Activated T-helper 2 cell treated with anti-CD3 and anti-CD28 coated beads, Interferon-gamma antibody, Interleukin-2, Interleukin-4, amounts not matched to agents 10 μg/mL and 5 μg/mL and 100 μg/mL, durations not matched to agents 14 hours and 24 hours and 36 hours (primary cell): Measurements from ENCODE around the gene PTPRQ. TPM values are rescaled to one million over a fixed set of nuclear protein-coding genes. Genes with fewer than 3 reads are reported as not detected.

Experiments used
- DNase-seq: peaks from one replicate; pipeline ENCODE4 v3.0.0; 2021; ENCODE audit warnings: low spot score
- H3K27ac Mint-ChIP-seq: one replicate; pipeline ENCODE4 v1.8.0; 2021; ENCODE audit warnings: mixed read lengths
- H3K27me3 Mint-ChIP-seq: one replicate; pipeline ENCODE4 v1.8.0; 2021; ENCODE audit warnings: low read depth, mixed read lengths
- H3K36me3 Mint-ChIP-seq: one replicate; pipeline ENCODE4 v1.8.0; 2021; ENCODE audit warnings: low read depth, mixed read lengths
- H3K4me1 Mint-ChIP-seq: one replicate; pipeline ENCODE4 v1.8.0; 2021; ENCODE audit warnings: low read depth, mixed read lengths
- H3K4me3 Mint-ChIP-seq: one replicate; pipeline ENCODE4 v1.8.0; 2021; ENCODE audit warnings: low read depth, mild to moderate bottlenecking, moderate library complexity, mixed read lengths
- H3K9me3 Mint-ChIP-seq: one replicate; pipeline ENCODE4 v1.8.0; 2021; ENCODE audit warnings: mixed read lengths
- intact Hi-C: fragments of 100-400 bp; cut with micrococcal nuclease; formaldehyde crosslinking; loops from one replicate; pipeline ENCODE4 v1.15.1; 2023
- total RNA-seq: library from RNA; stranded (reverse); gene quantifications from 2 replicates; pipeline ENCODE4 v1.2.3, GENCODE V29; 2022

The PTPRQ gene
- total RNA-seq, 1 donor from 2014 or later, result not detected

GRCh38 chr12:80485222-80485987 is 41.4 kb downstream of the PTPRQ start:
- peaks cover 4% of the 10 kb centered on the region for H3K9me3 Mint-ChIP-seq
- H3K4me1 Mint-ChIP-seq, result no peaks in the 10 kb centered on the region
- H3K4me3 Mint-ChIP-seq, result no peak overlapping the region
- no peaks in the 10 kb centered on the region for H3K36me3 Mint-ChIP-seq
- intact Hi-C loops, result no loop called here
- no peaks in the 10 kb centered on the region for H3K27me3 Mint-ChIP-seq
- no peak overlapping the region for H3K27ac Mint-ChIP-seq
- no peak for DNase-seq

GRCh38 chr12:80490329-80490728 is 46.3 kb downstream of the PTPRQ start:
- no peak overlapping the region for H3K27ac Mint-ChIP-seq
- no peaks in the 10 kb centered on the region for H3K4me1 Mint-ChIP-seq
- intact Hi-C loops, result no loop called here
- no peaks in the 10 kb centered on the region for H3K36me3 Mint-ChIP-seq
- no peak for DNase-seq
- H3K9me3 Mint-ChIP-seq, result peaks cover 4% of the 10 kb centered on the region
- no peak overlapping the region for H3K4me3 Mint-ChIP-seq
- no peaks in the 10 kb centered on the region for H3K27me3 Mint-ChIP-seq

GRCh38 chr12:80491166-80491565 is 47.1 kb downstream of the PTPRQ start:
- H3K36me3 Mint-ChIP-seq, result no peaks in the 10 kb centered on the region
- intact Hi-C loops, result no loop called here
- H3K4me3 Mint-ChIP-seq, result no peak overlapping the region
- no peak for DNase-seq
- H3K4me1 Mint-ChIP-seq, result no peaks in the 10 kb centered on the region
- peaks cover 4% of the 10 kb centered on the region for H3K9me3 Mint-ChIP-seq
- H3K27ac Mint-ChIP-seq, result no peak overlapping the region
- no peaks in the 10 kb centered on the region for H3K27me3 Mint-ChIP-seq

- no peak for DNase-seq
- Mint-ChIP-seq H3K9me3 (peaks cover 4% of the 10 kb centered on the region), H3K4me1 (no peaks in the 10 kb centered on the region), H3K27me3 (no peaks in the 10 kb centered on the region), H3K27ac (no peak overlapping the region), H3K36me3 (no peaks in the 10 kb centered on the region), H3K4me3 (no peak overlapping the region)
- intact Hi-C loops, result no loop called here
Observed at GRCh38 chr12:80493466-80493865, 49.4 kb downstream of the PTPRQ start.

GRCh38 chr12:80494836-80495235 is 50.8 kb downstream of the PTPRQ start:
- no peaks in the 10 kb centered on the region for H3K36me3 Mint-ChIP-seq
- intact Hi-C loops, result no loop called here
- H3K9me3 Mint-ChIP-seq, result peaks cover 4% of the 10 kb centered on the region
- DNase-seq, result no peak
- H3K4me3 Mint-ChIP-seq, result no peak overlapping the region
- H3K27ac Mint-ChIP-seq, result no peak overlapping the region
- no peaks in the 10 kb centered on the region for H3K27me3 Mint-ChIP-seq
- H3K4me1 Mint-ChIP-seq, result no peaks in the 10 kb centered on the region

GRCh38 chr12:80498059-80498728 is 54.2 kb downstream of the PTPRQ start:
- Mint-ChIP-seq H3K4me1 (no peaks in the 10 kb centered on the region), H3K36me3 (no peaks in the 10 kb centered on the region), H3K9me3 (peaks cover 4% of the 10 kb centered on the region), H3K4me3 (no peak overlapping the region), H3K27ac (no peak overlapping the region), H3K27me3 (no peaks in the 10 kb centered on the region)
- intact Hi-C loops, result no loop called here
- DNase-seq, result no peak

- intact Hi-C loops, result no loop called here
- Mint-ChIP-seq H3K4me3 (no peak overlapping the region), H3K27me3 (no peaks in the 10 kb centered on the region), H3K4me1 (no peaks in the 10 kb centered on the region), H3K36me3 (no peaks in the 10 kb centered on the region), H3K9me3 (no peaks in the 10 kb centered on the region), H3K27ac (no peak overlapping the region)
- no peak for DNase-seq
Observed at GRCh38 chr12:80504389-80505163, 60.5 kb downstream of the PTPRQ start.

GRCh38 chr12:80509781-80510556 is 65.9 kb downstream of the PTPRQ start:
- H3K27ac Mint-ChIP-seq, result no peak overlapping the region
- H3K27me3 Mint-ChIP-seq, result no peaks in the 10 kb centered on the region

GRCh38 chr12:80512781-80513180 is 68.7 kb downstream of the PTPRQ start:
- no peaks in the 10 kb centered on the region for H3K36me3 Mint-ChIP-seq
- DNase-seq, result no peak
- H3K27me3 Mint-ChIP-seq, result no peaks in the 10 kb centered on the region
- H3K27ac Mint-ChIP-seq, result no peak overlapping the region
- H3K4me3 Mint-ChIP-seq, result no peak overlapping the region
- H3K9me3 Mint-ChIP-seq, result peaks cover 7% of the 10 kb centered on the region
- intact Hi-C loops, result no loop called here
- H3K4me1 Mint-ChIP-seq, result no peaks in the 10 kb centered on the region

More at GRCh38 chr12:80509781-80510556, 65.9 kb downstream of the PTPRQ start:
- DNase-seq, result no peak
- Mint-ChIP-seq H3K4me3 (no peak overlapping the region), H3K9me3 (no peaks in the 10 kb centered on the region), H3K4me1 (no peaks in the 10 kb centered on the region), H3K36me3 (no peaks in the 10 kb centered on the region)
- intact Hi-C loops, result no loop called here

- no peaks in the 10 kb centered on the region for H3K4me1 Mint-ChIP-seq
- H3K27ac Mint-ChIP-seq, result no peak overlapping the region
- H3K36me3 Mint-ChIP-seq, result no peaks in the 10 kb centered on the region
- intact Hi-C loops, result no loop called here
- H3K9me3 Mint-ChIP-seq, result peaks cover 11% of the 10 kb centered on the region
- no peak for DNase-seq
- no peaks in the 10 kb centered on the region for H3K27me3 Mint-ChIP-seq
- no peak overlapping the region for H3K4me3 Mint-ChIP-seq
Observed at GRCh38 chr12:80513211-80513610, 69.2 kb downstream of the PTPRQ start.

- intact Hi-C loops, result no loop called here
- Mint-ChIP-seq H3K4me3 (no peak overlapping the region), H3K27ac (no peak overlapping the region), H3K27me3 (no peaks in the 10 kb centered on the region), H3K36me3 (no peaks in the 10 kb centered on the region), H3K9me3 (peaks cover 15% of the 10 kb centered on the region), H3K4me1 (no peaks in the 10 kb centered on the region)
- no peak for DNase-seq
Observed at GRCh38 chr12:80517655-80518054, 73.6 kb downstream of the PTPRQ start.

- Mint-ChIP-seq H3K36me3 (no peaks in the 10 kb centered on the region), H3K4me3 (no peak overlapping the region), H3K9me3 (peaks cover 5% of the 10 kb centered on the region), H3K27me3 (no peaks in the 10 kb centered on the region), H3K4me1 (no peaks in the 10 kb centered on the region), H3K27ac (no peak overlapping the region)
- no peak for DNase-seq
- intact Hi-C loops, result no loop called here
Observed at GRCh38 chr12:80531646-80532045, 87.6 kb downstream of the PTPRQ start.
